GM21423 (cell line): ENCODE measurements around the gene TMEM108.

Experiments used
- ATAC-seq: cut with Tn5 transposase; IDR thresholded peaks from one replicate; pipeline ENCODE4 v1.9.1; 2021; ENCODE audit warnings: mild to moderate bottlenecking, moderate library complexity; ENCODE audit not compliant: unreplicated experiment

The TMEM108 gene

GRCh38 chr3:133053532-133053931 is 15.3 kb downstream of the TMEM108 start:
- no peak for ATAC-seq

DNA sequence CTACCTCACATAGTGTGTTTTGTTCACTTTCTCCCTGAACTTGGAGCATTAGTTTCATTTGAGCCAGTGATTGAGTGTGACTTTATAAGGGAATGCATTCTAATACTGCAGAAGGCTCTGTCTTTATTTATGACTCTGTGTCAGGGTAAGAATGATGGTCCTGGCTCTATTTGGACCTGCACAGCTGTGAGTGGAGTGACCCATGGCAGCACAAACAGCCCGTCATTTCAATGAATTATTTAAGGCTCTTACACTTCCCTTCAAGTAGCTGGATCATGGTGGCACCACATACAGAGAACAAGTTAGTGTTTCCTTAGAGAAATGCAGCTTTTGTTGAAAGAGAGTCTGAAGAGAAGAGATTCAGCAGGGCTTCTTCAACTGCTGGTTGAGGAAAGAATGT is 16.4 kb downstream of the TMEM108 start:
- ATAC-seq: no peak

- ATAC-seq: no peak
Measured at GRCh38 chr3:133055339-133055738, 17.1 kb downstream of the TMEM108 start.

- no peak for ATAC-seq
Measured at GRCh38 chr3:133058243-133058642, 20.1 kb downstream of the TMEM108 start.

DNA sequence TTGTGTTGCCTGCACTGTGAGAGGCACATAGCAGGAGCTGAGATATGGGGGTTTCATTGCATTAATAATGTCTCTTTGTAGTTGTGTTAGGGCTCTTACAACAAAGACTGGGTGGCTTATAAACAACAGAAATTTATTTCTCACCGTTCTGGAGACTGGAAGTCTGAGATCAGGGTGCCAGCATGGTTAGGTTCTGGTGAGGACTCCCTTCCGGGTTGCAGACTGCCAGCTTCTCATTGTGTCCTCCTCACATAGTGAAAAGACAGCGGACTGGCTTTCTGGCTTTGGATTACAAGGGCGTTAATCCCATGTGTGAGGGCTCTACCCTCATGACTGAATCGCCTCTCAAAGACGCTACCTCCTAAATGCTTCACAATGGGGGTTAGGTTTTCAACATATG is 20.6 kb downstream of the TMEM108 start:
- ATAC-seq: no peak

GRCh38 chr3:133065193-133065961 is 27.2 kb downstream of the TMEM108 start:
- ATAC-seq: no peak

- ATAC-seq: no peak
Measured at GRCh38 chr3:133066026-133066425, 27.8 kb downstream of the TMEM108 start.

DNA sequence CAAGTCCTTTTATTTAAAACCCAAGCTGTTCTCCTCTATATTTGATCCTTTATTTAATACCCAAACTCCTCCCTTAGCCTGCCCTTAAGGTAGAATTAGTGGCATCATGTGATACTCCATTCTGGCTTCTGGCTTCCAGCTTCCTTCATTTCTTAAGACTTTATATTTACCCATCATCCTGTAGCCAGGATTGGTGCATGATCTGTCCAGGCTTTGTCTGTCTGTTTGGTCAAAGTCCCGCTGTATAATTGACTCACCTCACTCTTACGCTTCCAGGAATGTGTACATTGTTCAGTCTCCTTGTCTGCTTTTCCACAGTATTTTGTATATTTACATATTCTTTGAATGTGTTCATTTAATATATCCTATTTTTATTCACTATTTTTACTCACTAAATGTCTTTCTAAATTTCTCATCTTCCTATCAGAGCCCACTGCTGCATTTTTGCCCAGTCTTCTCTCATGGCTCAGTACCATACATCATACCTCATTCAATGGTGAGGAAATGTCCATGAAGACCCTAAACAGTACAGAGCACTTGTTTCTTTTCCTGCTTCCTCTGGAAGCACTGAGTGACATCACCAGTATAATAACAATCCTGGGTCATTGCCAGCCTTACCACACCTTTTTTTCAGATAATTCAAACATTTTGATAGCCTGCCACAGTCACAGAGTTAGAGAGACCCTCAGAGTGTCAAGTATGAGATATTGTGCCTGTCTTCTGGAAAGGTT is 31.5 kb downstream of the TMEM108 start:
- ATAC-seq: no peak

GRCh38 chr3:133074977-133075376 is 36.8 kb downstream of the TMEM108 start:
- ATAC-seq: no peak

GRCh38 chr3:133077688-133078087 is 39.5 kb downstream of the TMEM108 start:
- ATAC-seq: no peak

DNA sequence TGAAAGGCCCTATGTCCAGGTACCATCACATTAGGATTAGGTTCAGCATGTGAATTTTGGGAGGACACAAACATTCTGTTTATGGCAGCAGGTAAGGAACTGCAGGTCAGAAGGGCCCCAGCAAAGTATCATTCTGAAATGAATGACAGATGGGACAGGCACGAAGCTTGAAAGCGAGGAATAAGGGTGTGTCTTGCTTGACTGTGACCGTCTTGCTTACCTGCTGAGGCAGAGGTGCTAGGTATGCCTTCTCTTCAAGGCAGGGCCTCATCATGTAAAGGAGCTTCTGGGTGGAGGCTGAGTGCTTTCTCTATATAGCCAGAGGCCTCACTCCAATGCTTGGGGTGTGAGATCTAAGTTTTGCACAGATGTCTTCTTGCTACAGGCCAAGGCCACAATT is 41.4 kb downstream of the TMEM108 start:
- ATAC-seq: no peak

- ATAC-seq: no peak
Measured at GRCh38 chr3:133081016-133081415, 42.8 kb downstream of the TMEM108 start.

DNA sequence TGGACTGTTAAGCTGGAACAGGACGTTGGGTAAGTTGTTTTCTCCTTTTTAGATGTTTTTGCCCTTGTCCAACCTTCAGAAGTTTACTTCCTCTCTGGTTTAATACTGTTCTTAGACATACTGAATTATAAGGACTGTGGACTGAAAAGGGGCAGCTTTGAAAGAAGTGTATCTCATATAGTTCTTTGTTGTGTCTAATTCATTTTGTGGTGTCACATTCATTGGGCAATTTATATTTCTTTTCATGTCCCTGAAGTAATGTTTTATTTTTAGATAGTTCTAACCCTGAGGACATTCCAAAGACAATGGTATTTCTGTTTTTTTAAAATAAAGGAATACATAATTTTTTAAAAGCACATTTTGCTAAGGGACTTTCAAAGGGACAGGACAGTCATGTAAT is 45.2 kb downstream of the TMEM108 start:
- no peak for ATAC-seq

DNA sequence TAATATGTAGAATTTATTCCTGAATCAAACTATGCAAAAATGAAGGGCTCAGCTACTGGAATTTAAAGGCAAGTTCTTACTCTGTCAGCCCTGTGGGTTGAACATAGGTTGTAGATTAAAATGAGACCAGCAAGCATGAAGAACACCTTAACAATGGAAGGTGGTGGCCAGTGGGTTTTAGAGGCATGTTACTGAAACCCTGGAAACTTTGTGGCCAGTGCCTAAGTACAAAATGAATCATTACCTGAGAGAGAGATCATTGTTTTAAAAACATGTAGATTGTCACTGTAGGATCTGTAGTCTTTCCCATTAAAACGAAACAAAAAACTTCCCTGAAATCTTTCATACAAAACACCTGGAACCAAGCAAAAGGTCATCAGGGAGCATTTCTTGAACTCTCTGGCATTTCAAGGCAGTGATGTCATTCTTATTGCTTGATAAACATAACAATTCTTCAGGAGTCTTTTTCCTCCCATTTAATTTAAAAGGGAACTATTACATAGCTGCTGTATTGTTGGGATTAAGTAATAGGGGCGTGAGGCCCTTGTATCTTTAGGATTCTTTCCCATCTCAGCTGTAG is 51.8 kb downstream of the TMEM108 start:
- no peak for ATAC-seq

- no peak for ATAC-seq
Measured at GRCh38 chr3:133092681-133093080, 54.5 kb downstream of the TMEM108 start.

DNA sequence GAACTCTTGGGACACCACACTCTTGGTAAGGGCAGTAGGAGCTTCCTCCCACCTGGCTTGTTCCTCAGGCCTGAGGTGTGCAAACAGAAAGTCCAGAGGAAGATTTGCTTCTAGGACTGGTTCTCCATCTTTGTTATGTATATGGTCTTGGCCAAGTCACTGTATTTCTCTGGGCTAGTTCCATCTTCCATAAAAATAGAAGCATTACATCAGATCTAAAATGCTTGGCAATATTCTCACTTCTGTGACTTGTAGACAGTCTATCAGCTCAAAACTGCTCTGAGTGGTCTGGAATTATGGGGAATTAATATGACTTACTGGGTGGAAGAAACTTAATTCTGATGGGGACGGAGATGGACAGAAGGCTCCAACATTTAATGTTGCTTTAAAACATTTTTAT is 55.2 kb downstream of the TMEM108 start:
- ATAC-seq: no peak

- no peak for ATAC-seq
Measured at GRCh38 chr3:133096900-133097613, 58.9 kb downstream of the TMEM108 start.

DNA sequence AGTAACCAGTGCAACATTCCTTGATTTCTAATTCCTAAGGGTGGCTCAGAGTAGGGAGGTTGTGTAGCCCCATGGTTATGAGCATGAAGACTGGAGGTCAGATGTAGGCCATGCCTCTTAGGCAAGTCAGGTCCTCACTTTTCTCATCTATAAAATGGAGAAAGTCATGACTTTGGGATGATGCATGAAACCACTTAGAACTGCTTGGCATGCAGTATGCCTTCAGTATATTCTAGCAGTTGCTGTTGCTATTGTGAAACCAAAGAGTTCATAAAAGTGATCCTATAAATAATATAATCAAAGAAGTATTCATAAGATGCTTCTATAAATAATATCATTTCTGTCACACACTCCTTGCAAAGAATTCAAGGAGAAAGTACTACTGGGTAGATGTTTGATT is 65.5 kb downstream of the TMEM108 start:
- no peak for ATAC-seq

DNA sequence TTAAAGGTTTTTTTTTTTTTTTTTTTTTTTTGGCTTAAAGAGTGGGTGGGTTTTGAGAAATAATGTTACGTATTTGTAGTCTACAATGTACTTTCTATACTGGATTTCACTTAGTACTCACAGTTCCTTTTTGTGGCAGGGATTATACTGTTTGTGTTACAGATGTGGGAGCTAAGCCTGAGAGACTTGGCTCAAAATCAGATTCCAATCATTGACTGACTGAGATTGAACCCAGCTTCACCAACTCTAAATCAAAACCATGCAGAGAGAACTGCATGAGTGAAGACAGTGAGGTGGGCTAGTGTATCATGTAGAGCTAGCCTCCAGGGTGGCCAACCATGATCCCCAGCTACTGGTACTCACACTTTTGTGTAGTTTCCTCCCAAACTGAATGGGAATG is 68.0 kb downstream of the TMEM108 start:
- no peak for ATAC-seq

- no peak for ATAC-seq
Measured at GRCh38 chr3:133112666-133113065, 74.5 kb downstream of the TMEM108 start.

DNA sequence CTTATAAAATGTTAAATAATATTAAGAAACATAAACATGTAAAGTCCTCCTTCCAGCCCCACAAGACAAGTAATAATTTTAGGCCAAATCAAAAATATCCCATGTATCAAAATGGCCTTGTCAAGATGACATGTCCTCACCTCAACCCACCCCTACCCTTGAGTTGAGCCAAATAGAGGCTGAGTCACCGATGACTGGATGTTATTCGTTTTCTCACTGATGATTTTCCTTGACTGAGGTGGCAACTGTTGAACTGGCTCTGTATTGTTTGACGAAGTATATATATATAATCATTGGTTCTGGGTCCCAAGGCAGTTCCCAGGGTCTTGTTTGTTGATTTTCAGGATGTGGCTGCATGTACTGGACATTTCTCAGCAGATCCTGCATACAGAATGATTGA is 75.3 kb downstream of the TMEM108 start:
- ATAC-seq: no peak
